HepG2 (cell line): ENCODE measurements around the gene PLXNA1. TPM values are rescaled to one million over a fixed set of nuclear protein-coding genes. Genes with fewer than 3 reads are reported as not detected.

Experiments used
- ATAC-seq: fragments of 200-7000 bp; cut with Tn5 transposase; 3 replicates; pipeline ENCODE4 v1.9.1; 2020; ENCODE audit warnings: mild to moderate bottlenecking, moderate library complexity
- BruUV-seq: library from RNA; stranded (reverse); fragments of 400-500 nt; replicated peaks from 2 replicates; lab custom pipeline; 2021; lab: Mats Ljungman, UMichigan
- CTCF ChIA-PET: fragments of 300-600 bp; formaldehyde crosslinking; extraction: SDS; loops from one replicate; lab custom pipeline; 2021; ENCODE audit warnings: low total read pairs, inconsistent platforms, low intra/inter-chr PET ratio; lab: Yijun Ruan, JAX
- POLR2A ChIA-PET: fragments of 350-600 bp; sonication (Branson Sonifier 250); formaldehyde crosslinking; loops from one replicate; lab custom pipeline; 2020; ENCODE audit warnings: antibody characterized with exemption, inconsistent platforms; lab: Yijun Ruan, JAX
- DNase-seq: peaks from one replicate; pipeline ENCODE4 v3.0.0-alpha.2; 2015; ENCODE audit warnings: low spot score
- FAIRE-seq: peaks from 3 replicates; lab custom pipeline; 2011; peaks lifted over from hg19 to GRCh38; lab: Jason Lieb, UNC
- H2AFZ ChIP-seq: one replicate; pipeline ENCODE4 v1.6.1; 2011; ENCODE audit warnings: low read length, inconsistent platforms
- H3K27ac ChIP-seq: fragments of 300-600 bp; 3 replicates; pipeline ENCODE4 v1.8.0; 2011; ENCODE audit warnings: mixed run types, mild to moderate bottlenecking, mixed read lengths, low read length, inconsistent platforms; ENCODE audit not compliant: insufficient read depth; ENCODE audit errors: extremely low read length
- H3K27me3 ChIP-seq, 2 experiments: fragments of 200-600 bp in 1 of 2; 2 replicates in 1 of 2; 3 replicates in 1 of 2; pipeline versions ENCODE4 v1.6.0 to v1.8.0; 2011; ENCODE audit warnings: low read length in 2 of 2, mild to moderate bottlenecking in 2 of 2, moderate library complexity in 2 of 2, inconsistent platforms in 1 of 2; ENCODE audit not compliant: insufficient read depth in 2 of 2, control insufficient read depth in 1 of 2
- H3K36me3 ChIP-seq, 2 experiments: fragments of 200-600 bp in 1 of 2; replicated peaks in 1 of 2; 2 replicates in 1 of 2; 3 replicates in 1 of 2; pipeline versions ENCODE4 v1.5.1 to v1.8.0; 2011; ENCODE audit warnings: low read length in 2 of 2, inconsistent platforms in 1 of 2; ENCODE audit not compliant: insufficient read depth in 2 of 2, control insufficient read depth in 1 of 2
- H3K4me1 ChIP-seq: 2 replicates; pipeline ENCODE4 v1.5.1; 2012; ENCODE audit warnings: low read length, inconsistent platforms; ENCODE audit not compliant: insufficient read depth
- H3K4me2 ChIP-seq: 2 replicates; pipeline ENCODE4 v1.6.0; 2011; ENCODE audit warnings: low read depth, low read length, inconsistent platforms
- H3K4me3 ChIP-seq, 3 experiments: fragments of 200-600 bp in 1 of 3; sonication (generic), shearing (Covaris generic) in 1 of 3; replicated peaks in 1 of 3; 2 replicates each; pipeline ENCODE4 v1.5.1; 2011 to 2016; ENCODE audit warnings: low read length in 3 of 3, inconsistent platforms in 2 of 3, low read depth in 2 of 3, mild to moderate bottlenecking in 2 of 3, control low read depth in 1 of 3, mixed read lengths in 1 of 3; ENCODE audit not compliant: insufficient read depth in 1 of 3
- H3K79me2 ChIP-seq: one replicate; pipeline ENCODE4 v1.6.1; 2011; ENCODE audit warnings: low read length, inconsistent platforms; ENCODE audit not compliant: insufficient read depth
- H3K9ac ChIP-seq: 2 replicates; pipeline ENCODE4 v1.6.0; 2011; ENCODE audit warnings: mild to moderate bottlenecking, low read depth, low read length, inconsistent platforms; ENCODE audit not compliant: insufficient read depth
- H3K9me3 ChIP-seq: 2 replicates; pipeline ENCODE4 v1.5.1; 2012; ENCODE audit warnings: mild to moderate bottlenecking, low read length
- H4K20me1 ChIP-seq: 2 replicates; pipeline ENCODE4 v1.6.0; 2011; ENCODE audit warnings: inconsistent platforms, mild to moderate bottlenecking, low read length, moderate library complexity; ENCODE audit not compliant: insufficient read depth
- FLYWCH1 ChIP-seq: sonication (generic); formaldehyde crosslinking; IDR thresholded peaks from 2 replicates; pipeline ENCODE4 v1.8.1; 2023; ENCODE audit warnings: mild to moderate bottlenecking, missing genetic modification reagents
- MYPOP ChIP-seq: sonication (generic); formaldehyde crosslinking; IDR thresholded peaks from 2 replicates; pipeline ENCODE4 v1.8.1; 2023; ENCODE audit warnings: mild to moderate bottlenecking, moderate library complexity, missing genetic modification reagents
- SAFB2 ChIP-seq: sonication (generic); formaldehyde crosslinking; IDR thresholded peaks from 2 replicates; pipeline ENCODE4 v1.5.1; 2020; ENCODE audit warnings: missing genetic modification reagents, low read depth, mild to moderate bottlenecking, borderline replicate concordance
- SOX5 ChIP-seq: IDR thresholded peaks from 2 replicates; pipeline ENCODE4 v1.6.1; 2016; ENCODE audit warnings: borderline replicate concordance
- ZNF329 ChIP-seq: sonication (generic); formaldehyde crosslinking; IDR thresholded peaks from 2 replicates; pipeline ENCODE4 v1.9.0; 2021; ENCODE audit warnings: low read depth, mild to moderate bottlenecking, missing genetic modification reagents
- ZNF749 ChIP-seq: sonication (generic); formaldehyde crosslinking; IDR thresholded peaks from 2 replicates; pipeline ENCODE4 v1.8.0; 2022; ENCODE audit warnings: mild to moderate bottlenecking, missing genetic modification reagents, moderate library complexity, borderline replicate concordance
- WGBS: methylation state at CpG from one replicate; pipeline ENCODE4 v1.1.6; 2017; ENCODE audit warnings: low lambda C conversion rate; 5-methylcytosine and 5-hydroxymethylcytosine counted together
- in situ Hi-C: cut with HindIII; loops from 2 replicates; pipeline ENCODE4 v1.10.0; 2017; ENCODE audit warnings: low pct_unique_long_range_greater_than_20kb; ENCODE audit not compliant: extremely low pct_ligation_motif_present
- intact Hi-C: fragments of 100-400 bp; cut with micrococcal nuclease; formaldehyde crosslinking; loops from one replicate; pipeline ENCODE4 v1.10.0; 2022; ENCODE audit not compliant: unreplicated experiment
- polyA plus RNA-seq, 8 experiments: library from polyadenylated mRNA; depleted of rRNA in 3 of 8; stranded (reverse) in 7 of 8; unstranded in 1 of 8; fragments of >200 nt; fragmentation: Illumina TruSeq in 4 of 8; extraction: Trizol in 4 of 8; gene quantifications; 2 replicates each; pipeline versions ENCODE4 v1.2.1 to v1.2.3, GENCODE V29; 2011 to 2016; ENCODE audit warnings: low read depth in 4 of 8, missing spikeins in 1 of 8, mixed read lengths in 1 of 8; ENCODE audit not compliant: insufficient read depth in 1 of 8
- total RNA-seq, 5 experiments: library from RNA; depleted of rRNA; stranded (reverse); fragments of >200 nt; fragmentation: Illumina TruSeq; extraction: Trizol; gene quantifications; 2 replicates each; pipeline ENCODE4 v1.2.3, GENCODE V29; 2016; ENCODE audit warnings: low read depth in 1 of 5
- TF ChIP-seq, protein P1 (sequence below): sonication (generic); formaldehyde crosslinking; IDR thresholded peaks from 2 replicates; pipeline ENCODE4 v1.5.1; 2020; ENCODE audit warnings: mild to moderate bottlenecking, missing genetic modification reagents, borderline replicate concordance
- TF ChIP-seq, protein P2 (sequence below): sonication (generic); formaldehyde crosslinking; IDR thresholded peaks from 2 replicates; pipeline ENCODE4 v1.4.0; 2020; ENCODE audit warnings: mild to moderate bottlenecking, missing genetic modification reagents
- TF ChIP-seq, protein P3 (sequence below): sonication (generic); formaldehyde crosslinking; IDR thresholded peaks from 2 replicates; pipeline ENCODE4 v1.4.0; 2020; ENCODE audit warnings: missing genetic modification reagents, borderline replicate concordance
- TF ChIP-seq, protein P4 (sequence below): IDR thresholded peaks from 2 replicates; pipeline ENCODE4 v1.6.1; 2016

PLXNA1 gene
- total and polyA plus RNA-seq, 2 of the 13 experiments (the other 11 are each of a cell fraction or from before 2014, with no cell fraction given) = 16.6 to 18.2 TPM

- WGBS = 91% methylated on average over 8 of the region's 8 CpGs
- POLR2A ChIA-PET = no interaction called here
- no TSS peak for BruUV-seq
- intact Hi-C loops = no loop called here
- H4K20me1 ChIP-seq = no peaks in the 10 kb centered on the region
- H3K9me3 ChIP-seq = no peaks in the 10 kb centered on the region
- no peak overlapping the region for H3K9ac ChIP-seq
- H3K79me2 ChIP-seq = no peaks in the 10 kb centered on the region
- ATAC-seq (no peak), FAIRE-seq (no peak), DNase-seq (no peak)
- in situ Hi-C loops = no loop called here
- H3K27me3 ChIP-seq = no peaks in the 10 kb centered on the region
- H3K4me2 ChIP-seq = no peak overlapping the region
- no peak overlapping the region for H2AFZ ChIP-seq
- peaks cover 13% of the 10 kb centered on the region; the same call in 1 of the 2 replicates for H3K4me1 ChIP-seq
- H3K36me3 ChIP-seq = 0 out of 5 replicates have a peak, but pooled peaks cover 0 to 2% of the 10 kb centered on the region in 2 experiments
- H3K27ac ChIP-seq = no peak overlapping the region
- H3K4me3 ChIP-seq = no peak overlapping the region
- CTCF ChIA-PET = no interaction called here
- TF ChIP-seq SOX5 (CRISPR knock-in tag) (no peak), ZNF749 (no peak), FLYWCH1 (CRISPR knock-in tag) (no peak), MYPOP (no peak), SAFB2 (CRISPR knock-in tag) (no peak), ZNF329 (CRISPR knock-in tag) (no peak)
- TF ChIP-seq, protein P1, sequence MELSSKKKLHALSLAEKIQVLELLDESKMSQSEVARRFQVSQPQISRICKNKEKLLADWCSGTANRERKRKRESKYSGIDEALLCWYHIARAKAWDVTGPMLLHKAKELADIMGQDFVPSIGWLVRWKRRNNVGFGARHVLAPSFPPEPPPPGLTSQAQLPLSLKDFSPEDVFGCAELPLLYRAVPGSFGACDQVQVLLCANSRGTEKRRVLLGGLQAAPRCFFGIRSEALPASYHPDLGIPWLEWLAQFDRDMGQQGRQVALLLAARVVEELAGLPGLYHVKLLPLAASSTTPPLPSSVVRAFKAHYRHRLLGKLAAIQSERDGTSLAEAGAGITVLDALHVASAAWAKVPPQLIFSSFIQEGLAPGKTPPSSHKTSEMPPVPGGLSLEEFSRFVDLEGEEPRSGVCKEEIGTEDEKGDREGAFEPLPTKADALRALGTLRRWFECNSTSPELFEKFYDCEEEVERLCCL = no peak
- TF ChIP-seq, protein P2, sequence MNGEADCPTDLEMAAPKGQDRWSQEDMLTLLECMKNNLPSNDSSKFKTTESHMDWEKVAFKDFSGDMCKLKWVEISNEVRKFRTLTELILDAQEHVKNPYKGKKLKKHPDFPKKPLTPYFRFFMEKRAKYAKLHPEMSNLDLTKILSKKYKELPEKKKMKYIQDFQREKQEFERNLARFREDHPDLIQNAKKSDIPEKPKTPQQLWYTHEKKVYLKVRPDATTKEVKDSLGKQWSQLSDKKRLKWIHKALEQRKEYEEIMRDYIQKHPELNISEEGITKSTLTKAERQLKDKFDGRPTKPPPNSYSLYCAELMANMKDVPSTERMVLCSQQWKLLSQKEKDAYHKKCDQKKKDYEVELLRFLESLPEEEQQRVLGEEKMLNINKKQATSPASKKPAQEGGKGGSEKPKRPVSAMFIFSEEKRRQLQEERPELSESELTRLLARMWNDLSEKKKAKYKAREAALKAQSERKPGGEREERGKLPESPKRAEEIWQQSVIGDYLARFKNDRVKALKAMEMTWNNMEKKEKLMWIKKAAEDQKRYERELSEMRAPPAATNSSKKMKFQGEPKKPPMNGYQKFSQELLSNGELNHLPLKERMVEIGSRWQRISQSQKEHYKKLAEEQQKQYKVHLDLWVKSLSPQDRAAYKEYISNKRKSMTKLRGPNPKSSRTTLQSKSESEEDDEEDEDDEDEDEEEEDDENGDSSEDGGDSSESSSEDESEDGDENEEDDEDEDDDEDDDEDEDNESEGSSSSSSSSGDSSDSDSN (CRISPR knock-in tag) = no peak
- TF ChIP-seq, protein P3, sequence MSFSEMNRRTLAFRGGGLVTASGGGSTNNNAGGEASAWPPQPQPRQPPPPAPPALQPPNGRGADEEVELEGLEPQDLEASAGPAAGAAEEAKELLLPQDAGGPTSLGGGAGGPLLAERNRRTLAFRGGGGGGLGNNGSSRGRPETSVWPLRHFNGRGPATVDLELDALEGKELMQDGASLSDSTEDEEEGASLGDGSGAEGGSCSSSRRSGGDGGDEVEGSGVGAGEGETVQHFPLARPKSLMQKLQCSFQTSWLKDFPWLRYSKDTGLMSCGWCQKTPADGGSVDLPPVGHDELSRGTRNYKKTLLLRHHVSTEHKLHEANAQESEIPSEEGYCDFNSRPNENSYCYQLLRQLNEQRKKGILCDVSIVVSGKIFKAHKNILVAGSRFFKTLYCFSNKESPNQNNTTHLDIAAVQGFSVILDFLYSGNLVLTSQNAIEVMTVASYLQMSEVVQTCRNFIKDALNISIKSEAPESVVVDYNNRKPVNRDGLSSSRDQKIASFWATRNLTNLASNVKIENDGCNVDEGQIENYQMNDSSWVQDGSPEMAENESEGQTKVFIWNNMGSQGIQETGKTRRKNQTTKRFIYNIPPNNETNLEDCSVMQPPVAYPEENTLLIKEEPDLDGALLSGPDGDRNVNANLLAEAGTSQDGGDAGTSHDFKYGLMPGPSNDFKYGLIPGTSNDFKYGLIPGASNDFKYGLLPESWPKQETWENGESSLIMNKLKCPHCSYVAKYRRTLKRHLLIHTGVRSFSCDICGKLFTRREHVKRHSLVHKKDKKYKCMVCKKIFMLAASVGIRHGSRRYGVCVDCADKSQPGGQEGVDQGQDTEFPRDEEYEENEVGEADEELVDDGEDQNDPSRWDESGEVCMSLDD (CRISPR knock-in tag) = no peak
- TF ChIP-seq, protein P4, sequence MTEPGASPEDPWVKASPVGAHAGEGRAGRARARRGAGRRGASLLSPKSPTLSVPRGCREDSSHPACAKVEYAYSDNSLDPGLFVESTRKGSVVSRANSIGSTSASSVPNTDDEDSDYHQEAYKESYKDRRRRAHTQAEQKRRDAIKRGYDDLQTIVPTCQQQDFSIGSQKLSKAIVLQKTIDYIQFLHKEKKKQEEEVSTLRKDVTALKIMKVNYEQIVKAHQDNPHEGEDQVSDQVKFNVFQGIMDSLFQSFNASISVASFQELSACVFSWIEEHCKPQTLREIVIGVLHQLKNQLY (CRISPR knock-in tag) = no peak
These were observed 26.6 kb upstream of the PLXNA1 start for GRCh38 chr3:126956361-126956760.
